Activated effector memory CD4-positive, alpha-beta T cell treated with anti-CD3 and anti-CD28 coated beads, Interleukin-2, amount 50 U/mL, for 16 hours (primary cell): ENCODE measurements around the gene DEDD2.

Source experiments
- DNase-seq: peaks from one replicate; pipeline ENCODE4 v3.0.0-alpha.2; 2020

Gene DEDD2

GRCh38 chr19:42248270-42249148 is 31.0 kb upstream of the DEDD2 start:
- no peak for DNase-seq

- no peak for DNase-seq
These were observed 30.2 kb upstream of the DEDD2 start for GRCh38 chr19:42247640-42248199.

GRCh38 chr19:42246922-42247639 is 29.6 kb upstream of the DEDD2 start:
- DNase-seq = no peak

- DNase-seq = no peak
These were observed 28.9 kb upstream of the DEDD2 start for GRCh38 chr19:42246143-42246921.

GRCh38 chr19:42245231-42245630 is 27.8 kb upstream of the DEDD2 start:
- no peak for DNase-seq

GRCh38 chr19:42244347-42245220 is 27.1 kb upstream of the DEDD2 start:
- peak; percentile 97 for DNase-seq

- peak; percentile 99 for DNase-seq
These were observed 25.3 kb upstream of the DEDD2 start, which contains the start of gene GSK3A for GRCh38 chr19:42242512-42243409. TSS of gene GSK3A (minus strand) at chr19:42242602. CDS start at chr19:42242465, 137 bp downstream.

GRCh38 chr19:42242069-42242511 is 24.6 kb upstream of the DEDD2 start:
- DNase-seq = peak; percentile 79

GRCh38 chr19:42241279-42241678 is 23.8 kb upstream of the DEDD2 start:
- DNase-seq = no peak

GRCh38 chr19:42239544-42240220 is 22.2 kb upstream of the DEDD2 start:
- DNase-seq = no peak

GRCh38 chr19:42235181-42235580 is 17.7 kb upstream of the DEDD2 start:
- no peak for DNase-seq

GRCh38 chr19:42234364-42234763 is 16.9 kb upstream of the DEDD2 start:
- DNase-seq = no peak

GRCh38 chr19:42233678-42234292 is 16.3 kb upstream of the DEDD2 start:
- DNase-seq = no peak

- DNase-seq = no peak
These were observed 15.6 kb upstream of the DEDD2 start for GRCh38 chr19:42233106-42233505.

- no peak for DNase-seq
These were observed 15.0 kb upstream of the DEDD2 start for GRCh38 chr19:42232435-42232834.

GRCh38 chr19:42230571-42230970 is 13.1 kb upstream of the DEDD2 start:
- no peak for DNase-seq

GRCh38 chr19:42229855-42230351 is 12.4 kb upstream of the DEDD2 start:
- DNase-seq = no peak

- DNase-seq = no peak
These were observed 11.9 kb upstream of the DEDD2 start for GRCh38 chr19:42229301-42229854.

GRCh38 chr19:42228641-42229040 is 11.2 kb upstream of the DEDD2 start:
- no peak for DNase-seq
